Panc1 (cell line): ENCODE measurements around the gene SPIN4.

Experiments used
- CTCF ChIP-seq: fragments of 450-650 bp; IDR thresholded peaks from 2 replicates; pipeline ENCODE4 v1.5.1; 2017; ENCODE audit warnings: mild to moderate bottlenecking
- POLR2AphosphoS5 ChIP-seq: IDR thresholded peaks from 2 replicates; pipeline ENCODE4 v1.6.1; 2012; ENCODE audit warnings: mild to moderate bottlenecking, low read depth, low read length, moderate library complexity
- SIN3A ChIP-seq: IDR thresholded peaks from 2 replicates; pipeline ENCODE4 v1.6.1; 2012; ENCODE audit warnings: low read depth, mild to moderate bottlenecking, low read length, moderate library complexity, borderline replicate concordance; ENCODE audit not compliant: insufficient read depth
- TF ChIP-seq, protein P1 (sequence below), 2 experiments: IDR thresholded peaks; 2 replicates each; pipeline ENCODE4 v1.6.1; 2011 to 2012; ENCODE audit warnings: low read depth in 2 of 2, control low read depth in 1 of 2, low read length in 1 of 2, mild to moderate bottlenecking in 1 of 2, moderate library complexity in 1 of 2; ENCODE audit not compliant: insufficient read depth in 1 of 2

DNA sequence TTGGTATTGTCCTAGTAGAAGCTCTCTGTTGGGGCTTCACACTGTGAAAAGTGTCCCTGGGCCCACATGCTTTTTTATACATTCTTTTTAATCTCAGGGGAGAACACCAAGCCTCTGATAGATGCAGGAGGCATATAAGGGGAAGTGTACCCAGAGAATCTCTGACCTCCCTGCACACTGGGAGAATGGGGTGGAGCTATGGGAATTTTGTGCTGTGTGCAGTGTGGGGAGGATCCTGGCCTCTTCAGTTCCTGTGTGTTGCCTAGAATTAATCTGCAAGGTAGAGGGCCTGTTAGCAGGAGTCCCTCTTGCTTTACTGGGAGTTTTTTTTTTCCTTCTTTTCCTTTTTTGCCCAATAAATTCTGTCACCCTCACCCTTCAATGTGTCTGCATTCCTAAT, 49.2 kb upstream of the SPIN4 start:
- TF ChIP-seq CTCF (no peak), SIN3A (no peak), POLR2AphosphoS5 (no peak)
- TF ChIP-seq, protein P1, sequence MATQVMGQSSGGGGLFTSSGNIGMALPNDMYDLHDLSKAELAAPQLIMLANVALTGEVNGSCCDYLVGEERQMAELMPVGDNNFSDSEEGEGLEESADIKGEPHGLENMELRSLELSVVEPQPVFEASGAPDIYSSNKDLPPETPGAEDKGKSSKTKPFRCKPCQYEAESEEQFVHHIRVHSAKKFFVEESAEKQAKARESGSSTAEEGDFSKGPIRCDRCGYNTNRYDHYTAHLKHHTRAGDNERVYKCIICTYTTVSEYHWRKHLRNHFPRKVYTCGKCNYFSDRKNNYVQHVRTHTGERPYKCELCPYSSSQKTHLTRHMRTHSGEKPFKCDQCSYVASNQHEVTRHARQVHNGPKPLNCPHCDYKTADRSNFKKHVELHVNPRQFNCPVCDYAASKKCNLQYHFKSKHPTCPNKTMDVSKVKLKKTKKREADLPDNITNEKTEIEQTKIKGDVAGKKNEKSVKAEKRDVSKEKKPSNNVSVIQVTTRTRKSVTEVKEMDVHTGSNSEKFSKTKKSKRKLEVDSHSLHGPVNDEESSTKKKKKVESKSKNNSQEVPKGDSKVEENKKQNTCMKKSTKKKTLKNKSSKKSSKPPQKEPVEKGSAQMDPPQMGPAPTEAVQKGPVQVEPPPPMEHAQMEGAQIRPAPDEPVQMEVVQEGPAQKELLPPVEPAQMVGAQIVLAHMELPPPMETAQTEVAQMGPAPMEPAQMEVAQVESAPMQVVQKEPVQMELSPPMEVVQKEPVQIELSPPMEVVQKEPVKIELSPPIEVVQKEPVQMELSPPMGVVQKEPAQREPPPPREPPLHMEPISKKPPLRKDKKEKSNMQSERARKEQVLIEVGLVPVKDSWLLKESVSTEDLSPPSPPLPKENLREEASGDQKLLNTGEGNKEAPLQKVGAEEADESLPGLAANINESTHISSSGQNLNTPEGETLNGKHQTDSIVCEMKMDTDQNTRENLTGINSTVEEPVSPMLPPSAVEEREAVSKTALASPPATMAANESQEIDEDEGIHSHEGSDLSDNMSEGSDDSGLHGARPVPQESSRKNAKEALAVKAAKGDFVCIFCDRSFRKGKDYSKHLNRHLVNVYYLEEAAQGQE (IDR thresholded peaks at IDR 0.05; ENCODE audit: insufficient read depth in 1 of 2, low read depth in 2 of 2, low read length in 1 of 2): no peak
